ENCODE results near the gene LRFN5.

The LRFN5 gene

DNA sequence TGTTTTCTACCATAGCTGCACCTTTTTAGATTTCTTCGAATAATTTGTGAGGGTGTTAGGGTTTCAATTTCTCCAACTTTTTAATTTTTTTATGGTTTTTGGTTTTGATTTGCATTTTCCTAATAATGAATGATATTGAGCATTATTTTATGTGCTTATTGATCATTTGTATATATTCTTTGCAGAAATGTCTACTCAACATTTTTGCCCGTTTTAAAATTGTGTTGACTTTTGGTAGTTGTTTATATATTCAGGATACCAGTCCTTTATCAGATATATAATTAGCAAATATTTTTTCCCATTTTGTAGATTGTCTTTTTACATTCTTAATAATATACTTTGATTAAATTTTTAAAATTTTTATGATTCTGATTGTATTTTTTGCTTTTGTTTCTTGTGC is 306.7 kb downstream of the LRFN5 start:
- DNase-seq: no peak

DNA sequence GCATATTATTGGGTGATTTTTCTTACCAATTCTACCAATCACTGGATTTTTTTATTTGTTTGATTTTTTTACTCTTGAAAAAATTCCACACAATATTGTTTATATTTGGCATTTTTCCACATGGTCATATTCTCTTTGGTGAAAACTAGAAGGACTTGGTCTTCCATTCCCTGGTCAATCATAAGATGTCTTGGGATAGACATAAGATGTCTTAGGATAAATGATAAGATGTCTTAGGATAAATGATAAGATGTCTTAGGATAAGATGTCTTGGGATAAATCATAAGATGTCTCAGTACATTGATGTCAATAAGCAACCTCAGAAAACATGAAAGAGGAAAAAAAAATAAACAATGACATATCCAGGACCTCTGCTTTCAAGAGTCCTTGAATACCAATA is 309.1 kb downstream of the LRFN5 start:
- DNase-seq: no peak

DNA sequence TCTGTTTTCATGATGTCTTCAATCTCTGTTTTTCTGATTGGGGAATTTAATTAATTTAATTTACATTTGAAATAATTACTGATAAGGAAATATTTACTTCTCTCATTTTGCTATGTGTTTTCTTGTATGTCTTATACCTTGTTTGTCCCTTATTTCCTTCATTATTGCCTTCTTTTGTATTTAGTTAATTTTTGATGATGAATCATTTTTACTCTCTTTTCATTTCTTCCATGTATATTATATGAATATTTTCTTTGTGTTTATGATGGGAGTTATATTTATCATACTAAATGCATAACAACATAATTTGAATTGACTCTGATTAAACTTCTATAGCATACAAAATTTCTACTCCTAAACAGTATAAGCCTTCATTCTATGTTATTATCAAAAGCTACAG is 309.6 kb downstream of the LRFN5 start:
- no peak for DNase-seq

DNA sequence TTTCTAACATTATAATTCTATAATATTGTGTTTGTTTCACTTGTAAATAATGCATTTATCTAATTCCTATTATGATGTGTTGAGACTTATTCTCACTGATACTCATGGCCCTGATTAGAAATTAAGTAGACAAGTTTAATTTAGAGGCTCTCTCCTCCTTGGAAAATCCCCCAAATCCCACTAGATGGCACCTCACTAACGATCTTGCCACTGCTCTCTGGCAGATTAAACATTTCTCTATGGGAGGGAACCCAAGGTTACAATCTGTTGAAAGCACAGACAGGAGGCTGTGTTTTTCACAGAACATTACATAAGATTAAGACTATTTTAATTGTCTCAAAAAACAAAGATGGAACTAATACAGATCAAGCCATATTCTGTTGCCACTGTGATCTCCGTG is 318.7 kb downstream of the LRFN5 start:
- peak; percentile 27 for DNase-seq

DNA sequence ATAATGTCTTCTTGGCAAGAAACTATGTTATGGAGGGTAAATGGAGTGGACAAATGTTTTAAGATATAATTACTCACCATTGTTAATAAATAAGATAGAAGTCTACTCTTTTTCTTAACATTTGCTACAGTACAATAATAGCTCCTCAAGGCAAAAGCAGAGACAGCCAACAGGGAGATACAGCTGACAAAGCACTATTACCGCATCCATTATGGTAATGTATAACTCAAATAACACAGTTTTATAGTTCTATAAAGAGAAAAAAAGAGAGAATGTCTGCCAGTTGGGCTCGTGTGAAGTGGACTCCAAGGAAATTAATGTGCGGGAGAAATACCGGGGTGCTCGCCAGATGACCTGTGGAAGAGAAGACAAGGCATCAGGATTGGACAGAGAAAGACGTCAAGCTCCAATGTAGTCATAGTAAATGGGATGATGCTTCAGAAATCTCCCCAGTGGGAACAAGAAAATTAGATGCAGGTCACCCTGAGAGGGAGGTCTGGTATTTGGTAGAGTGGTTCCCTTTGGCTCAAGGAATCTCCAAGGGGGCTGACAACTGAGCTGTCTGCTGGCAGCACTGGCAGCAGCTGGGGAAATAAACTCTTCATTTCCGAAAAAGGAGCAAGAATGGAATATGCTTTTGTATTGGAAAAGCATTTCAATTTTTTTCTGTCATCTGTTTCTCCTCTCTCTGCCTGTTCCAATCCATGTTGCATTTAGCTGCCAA is 343.9 kb downstream of the LRFN5 start:
- DNase-seq: no peak
